GM23338 (cell line): ENCODE results near the gene TRIP10. TPM values are rescaled to one million over a fixed set of nuclear protein-coding genes. Genes with fewer than 3 reads are reported as not detected.

ENCODE experiments used
- ATAC-seq: fragments of 200-7000 bp; cut with Tn5 transposase; 3 replicates; pipeline ENCODE4 v1.9.1; 2020
- DNase-seq: peaks from one replicate; pipeline ENCODE4 v3.0.0-alpha.2; 2015; ENCODE audit warnings: low spot score
- H2AFZ ChIP-seq: fragments of 200-600 bp; sonication (generic); 2 replicates; pipeline ENCODE4 v1.8.0; 2016; ENCODE audit warnings: antibody characterized with exemption, mild to moderate bottlenecking, moderate library complexity
- H3F3A ChIP-seq: fragments of 200-600 bp; sonication (generic); replicated peaks from 2 replicates; pipeline ENCODE4 v1.8.0; 2017; ENCODE audit warnings: antibody characterized with exemption, mixed run types, low read depth
- H3K27ac ChIP-seq: fragments of 200-600 bp; sonication (generic); 2 replicates; pipeline ENCODE4 v1.6.1; 2016; ENCODE audit warnings: low read depth
- H3K27me3 ChIP-seq: fragments of 200-600 bp; sonication (generic); 2 replicates; pipeline ENCODE4 v1.8.0; 2016; ENCODE audit warnings: mild to moderate bottlenecking, mixed run types, moderate library complexity; ENCODE audit not compliant: insufficient read depth
- H3K36me3 ChIP-seq: fragments of 200-600 bp; sonication (generic); 2 replicates; pipeline ENCODE4 v1.8.0; 2016; ENCODE audit warnings: mild to moderate bottlenecking; ENCODE audit not compliant: insufficient read depth
- H3K4me1 ChIP-seq: fragments of 200-600 bp; sonication (generic); 2 replicates; pipeline ENCODE4 v1.8.0; 2016; ENCODE audit warnings: mild to moderate bottlenecking, moderate library complexity; ENCODE audit not compliant: insufficient read depth
- H3K4me2 ChIP-seq: fragments of 200-600 bp; sonication (generic); 2 replicates; pipeline ENCODE4 v1.7.1; 2017; ENCODE audit warnings: mixed run types
- H3K4me3 ChIP-seq: fragments of 200-600 bp; sonication (generic); 2 replicates; pipeline ENCODE4 v1.6.1; 2016; ENCODE audit warnings: mixed run types
- H3K79me2 ChIP-seq: fragments of 200-600 bp; sonication (generic); replicated peaks from 2 replicates; pipeline ENCODE4 v1.8.0; 2017; ENCODE audit warnings: mild to moderate bottlenecking; ENCODE audit not compliant: insufficient read depth
- H3K9me2 ChIP-seq: fragments of 200-600 bp; sonication (generic); 2 replicates; pipeline ENCODE4 v1.8.0; 2017; ENCODE audit not compliant: insufficient read depth
- H4K20me1 ChIP-seq: fragments of 200-600 bp; sonication (generic); replicated peaks from 2 replicates; pipeline ENCODE4 v1.8.0; 2017; ENCODE audit warnings: mild to moderate bottlenecking; ENCODE audit not compliant: insufficient read depth
- H3K27ac Mint-ChIP-seq: 2 replicates; pipeline ENCODE4 v1.8.0; 2020; ENCODE audit warnings: inconsistent platforms, mild to moderate bottlenecking, moderate library complexity, mixed read lengths
- H3K27me3 Mint-ChIP-seq: 3 replicates; pipeline ENCODE4 v1.8.0; 2022; ENCODE audit warnings: low read depth, mild to moderate bottlenecking, moderate library complexity, mixed read lengths, inconsistent platforms; ENCODE audit not compliant: insufficient read depth, poor library complexity
- H3K36me3 Mint-ChIP-seq: 3 replicates; pipeline ENCODE4 v1.8.0; 2021; ENCODE audit warnings: low read depth, mild to moderate bottlenecking, inconsistent platforms, moderate library complexity, mixed read lengths
- H3K4me1 Mint-ChIP-seq: 3 replicates; pipeline ENCODE4 v1.8.0; 2020; ENCODE audit warnings: mild to moderate bottlenecking, inconsistent platforms, mixed read lengths
- H3K4me3 Mint-ChIP-seq: 3 replicates; pipeline ENCODE4 v1.8.0; 2021; ENCODE audit warnings: moderate library complexity, mild to moderate bottlenecking, inconsistent platforms, mixed read lengths
- H3K9me3 Mint-ChIP-seq: 3 replicates; pipeline ENCODE4 v1.8.0; 2020; ENCODE audit warnings: moderate library complexity, mild to moderate bottlenecking, inconsistent platforms, mixed read lengths
- CREB1 ChIP-seq: fragments of 250-450 bp; sonication (Bioruptor Pico); IDR thresholded peaks from 2 replicates; pipeline ENCODE4 v1.5.0; 2020; ENCODE audit warnings: low read depth, mild to moderate bottlenecking, moderate library complexity
- CTCF ChIP-seq, 2 experiments: fragments of 200-600 bp in 1 of 2; sonication (generic) in 1 of 2; conservative IDR thresholded peaks; 2 replicates each; pipeline versions ENCODE4 v1.5.1 to v1.6.1; 2016 to 2017; ENCODE audit warnings: antibody characterized with exemption in 2 of 2, low read depth in 2 of 2, mild to moderate bottlenecking in 2 of 2, moderate library complexity in 1 of 2
- ETS1 ChIP-seq: IDR thresholded peaks from 2 replicates; pipeline ENCODE4 v1.6.1; 2016; ENCODE audit warnings: antibody characterized with exemption
- EZH2 ChIP-seq: fragments of 200-600 bp; sonication (generic); IDR thresholded peaks from one replicate; pipeline ENCODE4 v1.8.0; 2017; ENCODE audit warnings: antibody characterized with exemption, mild to moderate bottlenecking, low read depth; ENCODE audit not compliant: unreplicated experiment
- JUNB ChIP-seq: IDR thresholded peaks from one replicate; pipeline ENCODE4 v1.6.1; 2016; ENCODE audit warnings: antibody characterized with exemption; ENCODE audit not compliant: unreplicated experiment
- NANOG ChIP-seq: IDR thresholded peaks from 2 replicates; pipeline ENCODE4 v1.6.1; 2016; ENCODE audit warnings: antibody characterized with exemption, borderline replicate concordance
- POLR2AphosphoS5 ChIP-seq: IDR thresholded peaks from 2 replicates; pipeline ENCODE4 v1.6.1; 2016; ENCODE audit warnings: antibody characterized with exemption, low read depth
- REST ChIP-seq: IDR thresholded peaks from one replicate; pipeline ENCODE4 v1.6.1; 2018; ENCODE audit warnings: antibody characterized with exemption; ENCODE audit not compliant: unreplicated experiment
- STAT1 ChIP-seq: IDR thresholded peaks from one replicate; pipeline ENCODE4 v1.6.1; 2016; ENCODE audit warnings: antibody characterized with exemption; ENCODE audit not compliant: unreplicated experiment
- ZNF114 ChIP-seq: fragments of 250-450 bp; sonication (Bioruptor Pico); IDR thresholded peaks from 2 replicates; pipeline ENCODE4 v1.5.0; 2020; ENCODE audit warnings: mild to moderate bottlenecking, moderate library complexity
- ZNF331 ChIP-seq: fragments of 250-450 bp; sonication (Bioruptor Pico); IDR thresholded peaks from 2 replicates; pipeline ENCODE4 v1.5.0; 2020; ENCODE audit warnings: low read depth, mild to moderate bottlenecking, moderate library complexity
- ZNF462 ChIP-seq: fragments of 250-450 bp; sonication (Bioruptor Pico); IDR thresholded peaks from 2 replicates; pipeline ENCODE4 v1.5.0; 2020; ENCODE audit warnings: mild to moderate bottlenecking, moderate library complexity
- polyA plus RNA-seq: library from polyadenylated mRNA; unstranded; fragments of >200 nt; fragmentation: Nextera tagmentation; extraction: Ambion mirVana; gene quantifications from 2 replicates; pipeline ENCODE4 v1.2.1, GENCODE V29; 2016
- total RNA-seq: library from RNA; depleted of rRNA; stranded (reverse); fragments of >200 nt; shearing (Covaris generic); gene quantifications from 2 replicates; pipeline ENCODE4 v1.2.3, GENCODE V29; 2014

TRIP10 gene
- total and polyA plus RNA-seq, 2 experiments from 2014 or later, result 56.8 to 68.5 TPM

- no peak for TF ChIP-seq CREB1 (CRISPR knock-in tag)
- no peak for TF ChIP-seq JUNB
- TF ChIP-seq NANOG, result no peak
- TF ChIP-seq ZNF331, result no peak
- no peak for TF ChIP-seq ZNF114
- no peak for TF ChIP-seq ETS1
- no peak for TF ChIP-seq POLR2AphosphoS5
- TF ChIP-seq EZH2, result no peak
Measured at GRCh38 chr19:6718741-6719539, 20.5 kb upstream of the TRIP10 start (continued).

DNA sequence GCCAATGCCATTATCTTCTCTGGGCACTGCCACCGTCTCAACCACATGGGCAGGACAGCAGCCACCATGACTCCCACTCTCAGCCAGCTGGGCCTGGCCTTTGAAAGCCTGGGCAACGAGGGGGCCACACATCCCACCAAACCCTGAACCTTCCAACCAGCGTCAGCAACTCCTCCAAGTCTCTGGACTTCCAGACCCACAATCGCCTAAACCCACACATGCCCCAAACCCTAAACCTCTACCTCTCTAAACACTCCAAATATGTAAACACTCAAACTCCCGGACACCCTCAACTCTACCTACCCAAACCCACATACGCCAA lies 20.0 kb upstream of the TRIP10 start:
- no peak overlapping the region for H3K4me3 Mint-ChIP-seq
- ATAC-seq, result no peak
- Histone ChIP-seq H3K4me1 (peaks cover 7% of the 10 kb centered on the region), H3K4me2 (no peak overlapping the region), H3K79me2 (no peaks in the 10 kb centered on the region), H3K36me3 (no peaks in the 10 kb centered on the region), H2AFZ (no peak overlapping the region), H3K9me2 (no peaks in the 10 kb centered on the region), H3K27ac (no peak overlapping the region), H3F3A (peaks cover 8% of the 10 kb centered on the region), H3K27me3 (no peaks in the 10 kb centered on the region), H3K4me3 (no peak overlapping the region), H4K20me1 (no peaks in the 10 kb centered on the region)
- H3K36me3 Mint-ChIP-seq, result peaks cover 24% of the 10 kb centered on the region
- peaks cover 57% of the 10 kb centered on the region for H3K9me3 Mint-ChIP-seq
- no peak for DNase-seq
- peaks cover 6% of the 10 kb centered on the region for H3K4me1 Mint-ChIP-seq
- peaks cover 17% of the 10 kb centered on the region for H3K27me3 Mint-ChIP-seq
- H3K27ac Mint-ChIP-seq, result no peak overlapping the region
- TF ChIP-seq ZNF331 (no peak), REST (no peak), ZNF462 (CRISPR knock-in tag) (no peak), EZH2 (no peak), STAT1 (no peak), POLR2AphosphoS5 (no peak), CTCF (conservative IDR thresholded peaks at IDR 0.05; ENCODE audit: low read depth in 2 of 2) (no peak), JUNB (no peak), CREB1 (CRISPR knock-in tag) (no peak)
